Mucosa of descending colon (tissue), 3 donors: ENCODE results near the gene DNMT3A. TPM values are rescaled to one million over a fixed set of nuclear protein-coding genes. Genes with fewer than 3 reads are reported as not detected.
A peak's percentile ranks its signal among the peaks of the same experiment; 100 is the strongest.

Experiments used
- ATAC-seq: fragments of 200-7000 bp; cut with Tn5 transposase; one replicate; pipeline ENCODE4 v1.9.1; 2020; ENCODE audit warnings: mild to moderate bottlenecking, moderate library complexity
- DNase-seq, 3 donors: peaks; one replicate each; pipeline ENCODE4 v3.0.0-alpha.2; 2020
- H3K36me3 ChIP-seq: fragments of 200-600 bp; one replicate; pipeline ENCODE4 v1.8.0; 2021; ENCODE audit warnings: low read depth, mild to moderate bottlenecking
- H3K4me1 ChIP-seq: fragments of 200-600 bp; one replicate; pipeline ENCODE4 v1.8.0; 2021; ENCODE audit warnings: low read depth, mild to moderate bottlenecking
- H3K4me3 ChIP-seq: fragments of 200-600 bp; one replicate; pipeline ENCODE4 v1.8.0; 2021; ENCODE audit warnings: mild to moderate bottlenecking
- H3K9me3 ChIP-seq: fragments of 200-600 bp; one replicate; pipeline ENCODE4 v1.8.0; 2021; ENCODE audit warnings: mild to moderate bottlenecking
- intact Hi-C, 2 donors: fragments of 100-400 bp; cut with DNase I in 1 of 2; cut with micrococcal nuclease in 1 of 2; formaldehyde crosslinking; loops; one replicate each; pipeline versions ENCODE4 v1.11.0 to v1.11.1; 2022; cut with DNase I, micrococcal nuclease
- total RNA-seq, 3 donors: library from RNA; stranded (reverse); fragmentation: NEBNext Ultra II Directional in 2 of 3; extraction: Animal tissue kit (Norgen Biotek cat#: 25700) in 2 of 3; gene quantifications; one replicate each; pipeline versions ENCODE4 v1.2.1 to v1.2.4, GENCODE V29; 2021 to 2023
- TF ChIP-seq, protein P1 (sequence below): fragments of 200-600 bp; IDR thresholded peaks from one replicate; pipeline ENCODE4 v1.8.0; 2022; ENCODE audit warnings: antibody characterized with exemption, mild to moderate bottlenecking
- donor health status: DM: no; HTN: no; CAD: no; lungs with moderate emphysema.
- donor health status: DM: no; HTN: no; CAD: no.
- donor health status: DM: no; HTN: yes; CAD: no.

The DNMT3A gene
- total RNA-seq, 3 donors from 2014 or later: 31.2 to 50.8 (median 33.0) TPM

DNA sequence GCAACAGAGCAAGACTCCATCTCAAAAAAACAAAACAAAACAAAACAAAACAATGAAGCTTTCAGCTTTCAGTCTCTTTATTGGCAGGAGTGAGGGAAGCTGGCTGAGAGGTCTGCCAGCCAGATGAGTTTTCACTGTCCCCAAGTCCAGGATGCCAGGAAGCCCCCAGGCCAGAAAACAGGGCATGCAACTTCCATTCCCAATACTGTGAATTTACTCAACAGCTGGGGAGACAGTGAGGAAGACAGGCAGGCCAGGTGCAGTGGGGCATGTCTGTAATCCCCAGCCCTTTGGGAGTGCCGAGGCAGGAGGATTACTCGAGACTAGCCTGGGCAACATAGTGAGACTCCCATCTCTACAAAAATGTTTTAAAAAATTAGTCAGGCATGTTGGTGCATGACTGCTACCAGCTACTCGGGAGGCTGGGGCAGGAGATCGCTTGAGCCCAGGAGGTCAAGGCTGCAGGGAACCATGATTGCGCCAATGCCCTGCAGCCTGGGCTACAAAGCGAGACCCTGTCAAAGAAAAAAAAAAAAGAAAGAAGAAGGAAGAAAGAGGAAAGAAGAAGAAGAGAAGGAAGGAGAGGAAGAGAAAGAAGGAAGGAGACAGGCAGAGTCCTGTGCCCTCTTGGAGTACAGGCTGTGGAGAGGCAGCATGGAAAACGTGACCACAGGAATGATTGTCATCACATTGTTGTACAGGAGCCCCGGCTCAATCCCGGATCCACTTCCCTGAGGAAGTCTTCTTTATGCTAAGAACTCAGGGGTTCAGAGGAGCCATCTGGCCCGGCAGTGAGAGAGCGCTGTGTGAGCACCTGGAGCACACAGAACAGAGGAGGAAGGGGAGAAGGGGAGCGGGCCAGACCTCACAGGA, 144.2 kb downstream of the DNMT3A start:
- Histone ChIP-seq H3K9me3 (no peaks in the 10 kb centered on the region), H3K4me3 (no peak overlapping the region), H3K36me3 (no peaks in the 10 kb centered on the region), H3K4me1 (no peaks in the 10 kb centered on the region)
- TF ChIP-seq, protein P1, sequence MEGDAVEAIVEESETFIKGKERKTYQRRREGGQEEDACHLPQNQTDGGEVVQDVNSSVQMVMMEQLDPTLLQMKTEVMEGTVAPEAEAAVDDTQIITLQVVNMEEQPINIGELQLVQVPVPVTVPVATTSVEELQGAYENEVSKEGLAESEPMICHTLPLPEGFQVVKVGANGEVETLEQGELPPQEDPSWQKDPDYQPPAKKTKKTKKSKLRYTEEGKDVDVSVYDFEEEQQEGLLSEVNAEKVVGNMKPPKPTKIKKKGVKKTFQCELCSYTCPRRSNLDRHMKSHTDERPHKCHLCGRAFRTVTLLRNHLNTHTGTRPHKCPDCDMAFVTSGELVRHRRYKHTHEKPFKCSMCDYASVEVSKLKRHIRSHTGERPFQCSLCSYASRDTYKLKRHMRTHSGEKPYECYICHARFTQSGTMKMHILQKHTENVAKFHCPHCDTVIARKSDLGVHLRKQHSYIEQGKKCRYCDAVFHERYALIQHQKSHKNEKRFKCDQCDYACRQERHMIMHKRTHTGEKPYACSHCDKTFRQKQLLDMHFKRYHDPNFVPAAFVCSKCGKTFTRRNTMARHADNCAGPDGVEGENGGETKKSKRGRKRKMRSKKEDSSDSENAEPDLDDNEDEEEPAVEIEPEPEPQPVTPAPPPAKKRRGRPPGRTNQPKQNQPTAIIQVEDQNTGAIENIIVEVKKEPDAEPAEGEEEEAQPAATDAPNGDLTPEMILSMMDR: no peak
- ATAC-seq: peak; percentile 35
- peak in 1 of 3 donors; percentile 53 for DNase-seq
- intact Hi-C loops: no loop called here

DNA sequence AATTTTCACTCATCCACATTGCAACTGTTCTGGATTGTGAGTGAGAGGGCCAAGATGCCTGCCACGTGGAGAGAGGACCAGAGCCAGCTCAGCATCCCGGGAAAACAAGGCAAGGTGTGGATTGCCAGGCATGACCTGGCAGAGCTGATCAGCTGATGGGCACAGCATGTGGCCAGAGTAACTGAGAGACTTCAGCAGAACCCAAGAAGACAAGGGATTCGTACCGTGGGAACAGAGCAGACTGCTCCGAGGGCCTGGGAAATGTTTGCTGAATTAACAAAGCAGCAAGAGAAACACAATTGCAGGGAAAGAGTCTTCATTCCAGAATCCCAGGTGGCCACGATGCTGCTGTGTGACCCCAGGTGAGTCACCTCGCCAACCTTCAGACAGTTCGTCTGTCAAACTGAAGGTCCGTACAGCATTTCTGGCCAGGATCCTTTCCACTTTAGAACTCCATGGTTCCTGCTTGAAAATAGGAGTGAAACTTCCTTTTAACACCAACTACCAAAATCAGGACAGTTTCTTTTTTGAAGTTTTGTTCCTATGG, 147.1 kb downstream of the DNMT3A start:
- TF ChIP-seq, protein P1: no peak
- no peak for ATAC-seq
- intact Hi-C loops: no loop called here

DNA sequence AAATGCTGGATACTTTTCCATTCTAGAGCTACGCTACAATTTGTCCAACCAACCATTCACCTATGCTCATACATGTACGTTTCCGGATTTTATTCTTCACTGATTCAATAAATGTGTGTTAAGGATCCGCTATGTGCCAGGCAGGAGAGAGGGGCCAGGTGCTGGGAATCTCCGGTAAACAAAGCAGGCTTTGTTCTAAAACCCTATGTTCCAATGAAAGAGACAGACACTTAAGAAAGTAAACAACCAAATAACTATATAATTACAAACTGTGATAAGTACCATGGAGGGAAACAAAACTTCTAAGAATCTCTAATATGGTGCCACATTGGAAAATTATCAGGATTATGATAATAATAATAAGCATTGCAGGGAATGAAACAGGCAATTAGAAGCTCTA, 151.2 kb downstream of the DNMT3A start:
- H3K36me3 ChIP-seq: no peaks in the 10 kb centered on the region
- no peak for DNase-seq
- H3K4me1 ChIP-seq: no peaks in the 10 kb centered on the region
- TF ChIP-seq, protein P1: no peak
- intact Hi-C loops: no loop called here
- ATAC-seq: no peak
- H3K4me3 ChIP-seq: no peak overlapping the region
- H3K9me3 ChIP-seq: no peaks in the 10 kb centered on the region

More for the DNA sequence above, 147.1 kb downstream of the DNMT3A start:
- H3K9me3 ChIP-seq: no peaks in the 10 kb centered on the region
- no peak for DNase-seq
- H3K4me3 ChIP-seq: no peak overlapping the region
- no peaks in the 10 kb centered on the region for H3K36me3 ChIP-seq
- no peaks in the 10 kb centered on the region for H3K4me1 ChIP-seq

DNA sequence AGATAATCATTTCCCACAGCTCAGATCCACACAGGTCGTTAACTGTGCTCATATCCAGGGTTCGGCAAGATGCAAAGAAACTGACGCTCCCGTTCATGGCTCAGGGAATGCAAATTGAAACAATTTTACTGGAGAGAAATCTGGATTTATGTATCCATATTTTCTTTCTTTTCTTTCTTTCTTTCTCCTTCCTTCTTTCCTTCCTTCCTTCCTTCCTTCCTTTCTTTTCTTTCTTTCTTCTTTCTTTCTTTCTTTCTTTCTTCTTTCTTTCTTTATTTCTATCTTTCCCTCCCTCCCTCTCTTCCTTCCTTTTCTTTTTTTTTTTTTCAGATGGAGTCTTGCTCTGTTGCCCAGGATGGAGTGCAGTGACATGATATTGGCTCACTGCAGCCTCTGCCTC, 153.3 kb downstream of the DNMT3A start:
- H3K36me3 ChIP-seq: no peaks in the 10 kb centered on the region
- TF ChIP-seq, protein P1: no peak
- no peaks in the 10 kb centered on the region for H3K4me1 ChIP-seq
- no peaks in the 10 kb centered on the region for H3K9me3 ChIP-seq
- DNase-seq (no peak), ATAC-seq (no peak)
- intact Hi-C loops: no loop called here
- no peak overlapping the region for H3K4me3 ChIP-seq

DNA sequence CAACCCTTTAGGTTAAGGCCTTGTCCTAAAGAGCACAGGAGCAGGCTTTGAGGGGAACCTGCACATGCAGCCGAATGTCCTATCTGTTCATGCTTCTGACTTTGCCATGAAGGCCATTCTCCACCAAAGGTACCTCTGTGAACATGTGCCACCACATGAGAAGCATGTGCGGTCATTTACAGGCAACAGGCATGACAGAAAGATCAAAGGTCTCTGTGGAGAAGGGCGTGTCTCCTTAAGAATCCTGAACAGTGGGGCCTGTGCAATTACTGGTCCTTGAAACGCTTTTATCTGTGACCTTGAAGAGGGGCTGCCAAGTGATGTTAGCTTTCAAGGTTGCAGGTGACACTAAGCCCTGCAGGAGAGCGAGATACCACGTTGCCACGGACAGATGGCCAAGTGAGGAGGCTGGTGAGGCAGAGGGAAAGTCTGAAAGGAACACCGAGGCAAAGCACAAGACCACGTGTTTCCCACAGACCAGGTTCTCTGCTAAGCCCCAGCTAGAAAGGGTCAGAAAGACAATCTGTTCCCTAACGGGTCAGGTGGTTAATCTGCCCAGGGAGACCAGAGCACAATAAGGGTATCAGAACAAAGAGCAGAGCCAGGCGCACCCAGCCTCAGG, 153.9 kb downstream of the DNMT3A start:
- intact Hi-C loops: no loop called here
- peak; percentile 50 for ATAC-seq
- Histone ChIP-seq H3K9me3 (no peaks in the 10 kb centered on the region), H3K4me1 (no peaks in the 10 kb centered on the region), H3K36me3 (no peaks in the 10 kb centered on the region), H3K4me3 (no peak overlapping the region)
- peak in 1 of 3 donors; percentile 60 for DNase-seq
- TF ChIP-seq, protein P1: no peak
